Measurements from ENCODE around the gene FGF23.

Gene FGF23

DNA sequence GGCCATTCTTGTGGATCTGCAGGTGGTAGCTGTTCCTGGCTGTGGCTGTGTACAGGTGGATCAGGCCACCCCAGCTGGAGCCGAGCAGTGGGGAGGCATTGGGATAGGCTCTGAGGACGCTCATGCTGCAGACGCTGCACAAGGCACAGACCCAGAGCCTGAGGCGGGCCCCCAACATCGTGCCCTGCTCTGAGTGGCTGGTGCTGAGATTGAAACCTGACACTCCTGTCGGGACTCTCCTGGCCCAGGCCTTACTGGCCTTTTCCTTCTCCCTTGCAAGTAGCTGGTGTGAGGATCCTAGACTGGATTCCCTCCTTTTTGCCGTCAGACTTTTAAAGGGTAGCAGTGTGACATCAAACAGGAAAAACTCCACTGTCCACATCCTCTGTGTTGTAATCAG is at the start of gene FGF23:
TSS of gene FGF23 (minus strand) at position 308 of the 400 bp plus-strand sequence. CDS start at position 178, 130 bp downstream.
- Histone ChIP-seq H3K9ac (ENCODE audit: low read length) (no peak within 1 kb of the TSS), H3K36me3 (ENCODE audit: control insufficient read depth, insufficient read depth, low read length) (no peaks in the 10 kb centered on the region), H3K9me3 (ENCODE audit: control insufficient read depth, low read length) (no peaks in the 10 kb centered on the region), H3K27me3 (ENCODE audit: control insufficient read depth, insufficient read depth, low read length) (no peaks in the 10 kb centered on the region), H3K4me3 (ENCODE audit: low read length) (no peak within 1 kb of the TSS), H3K4me1 (ENCODE audit: control insufficient read depth, insufficient read depth, low read length) (no peaks in the 10 kb centered on the region)

DNA sequence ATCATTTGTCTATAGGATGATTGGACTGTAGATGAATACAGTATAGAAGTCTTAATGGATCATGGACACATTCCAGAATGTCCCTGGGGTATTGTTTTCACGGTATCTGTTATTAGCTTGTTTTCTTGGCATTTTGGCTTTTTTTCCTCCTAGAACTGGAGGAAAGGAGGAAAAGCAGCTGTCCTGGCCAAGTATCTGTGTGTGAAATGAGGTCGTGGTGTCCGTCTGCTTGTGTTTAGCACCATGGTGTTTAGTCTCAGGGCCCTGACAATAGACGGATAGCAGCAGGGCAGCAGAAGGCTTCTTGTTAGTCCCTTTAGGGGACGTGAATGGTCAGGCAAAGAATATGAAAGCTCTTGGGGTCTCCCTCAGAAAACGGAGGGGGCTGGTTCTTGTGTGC is 44.9 kb upstream of the FGF23 start:
- H3K9ac ChIP-seq (ENCODE audit: low read length), result no peak overlapping the region

DNA sequence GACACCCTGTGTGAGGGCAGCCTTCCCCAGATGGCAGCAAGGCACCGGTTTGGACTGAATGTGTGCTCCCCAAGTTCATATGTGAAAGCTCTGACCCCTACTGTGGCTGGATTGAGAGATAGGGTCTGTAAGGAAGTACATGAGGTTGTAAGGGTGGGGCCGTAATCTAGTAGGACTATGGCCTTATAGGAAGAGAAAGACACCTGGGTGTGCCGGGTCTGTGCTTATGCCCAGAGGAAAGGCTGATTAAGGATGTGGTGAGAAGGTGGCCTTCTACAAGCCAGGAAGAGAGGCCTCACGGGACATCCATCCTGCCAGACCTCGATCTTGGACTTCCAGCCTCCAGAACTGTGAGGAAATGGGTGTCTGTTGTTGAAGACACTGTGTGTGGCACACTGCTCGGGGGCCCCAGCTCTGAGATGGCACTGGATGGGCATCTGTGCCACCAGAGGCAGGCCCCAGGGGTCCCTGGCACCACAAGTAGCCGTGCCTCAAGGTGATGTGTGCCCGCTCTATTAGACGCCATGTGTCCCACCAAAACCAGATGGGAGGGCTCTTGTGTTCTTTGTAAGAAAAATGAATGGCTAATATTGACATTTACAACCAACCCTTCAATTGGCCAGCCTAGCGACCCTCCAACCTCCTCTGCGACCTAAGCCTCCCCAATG is 44.1 kb upstream of the FGF23 start:
- Histone ChIP-seq H3K9me3 (ENCODE audit: control insufficient read depth, low read length) (no peaks in the 10 kb centered on the region), H3K36me3 (ENCODE audit: control insufficient read depth, insufficient read depth, low read length) (no peaks in the 10 kb centered on the region), H3K4me3 (ENCODE audit: low read length) (no peak overlapping the region), H3K9ac (ENCODE audit: low read length) (no peak overlapping the region), H3K4me1 (ENCODE audit: control insufficient read depth, insufficient read depth, low read length) (no peaks in the 10 kb centered on the region), H3K27me3 (ENCODE audit: control insufficient read depth, insufficient read depth, low read length) (no peaks in the 10 kb centered on the region)

More for the DNA sequence above, 44.9 kb upstream of the FGF23 start:
- H3K27me3 ChIP-seq (ENCODE audit: control insufficient read depth, insufficient read depth, low read length), result no peaks in the 10 kb centered on the region
- no peaks in the 10 kb centered on the region for H3K36me3 ChIP-seq (ENCODE audit: control insufficient read depth, insufficient read depth, low read length)
- no peaks in the 10 kb centered on the region for H3K9me3 ChIP-seq (ENCODE audit: control insufficient read depth, low read length)
- H3K4me3 ChIP-seq (ENCODE audit: low read length), result no peak overlapping the region
- H3K4me1 ChIP-seq (ENCODE audit: control insufficient read depth, insufficient read depth, low read length), result no peaks in the 10 kb centered on the region

DNA sequence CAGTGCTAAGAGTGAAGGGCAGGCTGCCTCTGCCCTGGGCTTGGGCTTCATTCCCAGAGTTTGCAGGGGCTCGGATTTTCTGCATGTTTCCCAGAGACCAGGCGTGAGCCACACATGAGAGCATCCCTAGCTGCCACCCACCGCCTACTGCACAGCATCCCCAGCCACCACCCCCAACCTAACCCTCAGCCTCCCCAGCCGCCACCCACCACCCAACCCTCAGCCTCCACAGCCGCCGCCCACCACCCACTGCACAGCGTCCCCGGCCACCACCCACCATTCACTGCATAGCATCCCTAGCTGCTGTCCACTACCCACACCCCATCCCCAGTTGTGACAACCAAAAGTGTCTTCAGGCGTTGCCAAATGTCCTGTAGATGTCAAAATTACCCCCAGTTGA is 43.5 kb upstream of the FGF23 start:
- Histone ChIP-seq H3K27me3 (ENCODE audit: control insufficient read depth, insufficient read depth, low read length) (no peaks in the 10 kb centered on the region), H3K4me3 (ENCODE audit: low read length) (no peak overlapping the region), H3K4me1 (ENCODE audit: control insufficient read depth, insufficient read depth, low read length) (no peaks in the 10 kb centered on the region), H3K9ac (ENCODE audit: low read length) (no peak overlapping the region), H3K9me3 (ENCODE audit: control insufficient read depth, low read length) (no peaks in the 10 kb centered on the region), H3K36me3 (ENCODE audit: control insufficient read depth, insufficient read depth, low read length) (no peaks in the 10 kb centered on the region)

DNA sequence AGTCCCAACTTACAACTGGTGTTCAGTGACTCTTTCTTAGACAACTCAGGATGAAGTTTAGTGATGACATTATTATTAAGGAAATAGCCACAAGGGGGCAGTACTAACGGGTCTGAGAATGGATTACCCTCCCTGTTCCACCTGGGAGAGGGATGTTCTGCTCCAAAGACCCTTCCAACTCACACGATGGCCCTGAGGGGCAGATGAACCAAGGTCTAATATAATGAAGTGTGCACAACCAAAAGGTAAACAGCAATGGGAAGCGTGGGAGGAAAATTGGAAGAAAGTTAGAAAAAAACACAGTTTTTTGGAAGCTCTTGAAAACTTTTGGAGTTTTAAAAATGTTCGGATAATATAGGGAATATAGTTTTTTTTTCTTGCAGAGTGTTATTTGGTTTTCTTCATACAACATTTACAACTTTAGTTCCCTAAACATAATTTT is 42.1 kb upstream of the FGF23 start:
- Histone ChIP-seq H3K9me3 (ENCODE audit: control insufficient read depth, low read length) (no peaks in the 10 kb centered on the region), H3K4me3 (ENCODE audit: low read length) (no peak overlapping the region), H3K4me1 (ENCODE audit: control insufficient read depth, insufficient read depth, low read length) (no peaks in the 10 kb centered on the region), H3K27me3 (ENCODE audit: control insufficient read depth, insufficient read depth, low read length) (peaks cover 5% of the 10 kb centered on the region), H3K36me3 (ENCODE audit: control insufficient read depth, insufficient read depth, low read length) (no peaks in the 10 kb centered on the region), H3K9ac (ENCODE audit: low read length) (no peak overlapping the region)

DNA sequence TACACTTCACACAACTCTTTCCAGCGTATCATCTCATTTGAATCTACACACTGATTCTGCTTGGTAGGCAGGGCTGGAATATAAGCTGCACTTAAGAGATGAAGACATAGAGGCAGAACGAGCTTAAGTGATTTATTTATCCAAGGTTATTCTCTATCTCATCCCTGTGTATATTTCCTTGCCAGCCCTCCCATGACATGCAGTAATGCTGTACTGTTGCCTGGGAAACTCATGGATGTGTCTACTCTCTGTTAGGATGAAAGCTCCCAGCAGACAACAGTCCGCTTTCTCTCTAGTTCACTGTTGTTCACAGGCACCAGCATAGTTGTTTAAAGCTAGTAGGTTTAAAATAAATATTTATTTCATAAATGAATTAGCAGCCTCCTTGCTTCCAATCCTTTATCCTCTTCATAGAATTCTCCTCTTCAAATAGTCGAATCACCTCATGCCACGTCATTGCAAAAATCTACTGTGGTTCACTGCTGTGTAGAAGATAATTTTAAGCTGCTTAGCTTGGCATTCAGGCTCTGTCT is 40.7 kb upstream of the FGF23 start:
- no peaks in the 10 kb centered on the region for H3K9me3 ChIP-seq (ENCODE audit: control insufficient read depth, low read length)
- H3K36me3 ChIP-seq (ENCODE audit: control insufficient read depth, insufficient read depth, low read length), result no peaks in the 10 kb centered on the region
- no peaks in the 10 kb centered on the region for H3K4me1 ChIP-seq (ENCODE audit: control insufficient read depth, insufficient read depth, low read length)
- H3K27me3 ChIP-seq (ENCODE audit: control insufficient read depth, insufficient read depth, low read length), result peaks cover 10% of the 10 kb centered on the region
- no peak overlapping the region for H3K4me3 ChIP-seq (ENCODE audit: low read length)
- no peak overlapping the region for H3K9ac ChIP-seq (ENCODE audit: low read length)

DNA sequence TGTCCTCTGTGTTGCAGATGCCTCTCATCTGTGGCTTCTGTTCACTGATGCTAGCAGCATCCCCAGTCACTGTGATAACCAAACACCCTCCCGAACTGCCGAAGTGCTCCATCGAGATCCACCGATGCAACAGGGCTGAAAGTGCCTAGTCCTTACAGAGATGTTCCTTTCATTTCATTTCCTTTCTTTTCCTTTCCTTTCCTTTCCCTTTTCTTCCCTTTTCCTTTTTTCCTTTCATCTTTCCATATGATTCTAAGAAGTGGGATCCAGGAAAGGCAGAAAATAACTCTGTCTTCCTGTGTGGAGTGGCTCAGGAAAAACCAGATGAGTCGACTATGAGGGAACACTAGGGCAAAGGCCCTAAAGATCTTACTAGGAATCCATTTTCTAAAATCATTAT is 39.4 kb upstream of the FGF23 start:
- no peak overlapping the region for H3K9ac ChIP-seq (ENCODE audit: low read length)
- no peaks in the 10 kb centered on the region for H3K9me3 ChIP-seq (ENCODE audit: control insufficient read depth, low read length)
- H3K4me1 ChIP-seq (ENCODE audit: control insufficient read depth, insufficient read depth, low read length), result no peaks in the 10 kb centered on the region
- H3K27me3 ChIP-seq (ENCODE audit: control insufficient read depth, insufficient read depth, low read length), result peaks cover 17% of the 10 kb centered on the region
- H3K36me3 ChIP-seq (ENCODE audit: control insufficient read depth, insufficient read depth, low read length), result no peaks in the 10 kb centered on the region
- no peak overlapping the region for H3K4me3 ChIP-seq (ENCODE audit: low read length)

DNA sequence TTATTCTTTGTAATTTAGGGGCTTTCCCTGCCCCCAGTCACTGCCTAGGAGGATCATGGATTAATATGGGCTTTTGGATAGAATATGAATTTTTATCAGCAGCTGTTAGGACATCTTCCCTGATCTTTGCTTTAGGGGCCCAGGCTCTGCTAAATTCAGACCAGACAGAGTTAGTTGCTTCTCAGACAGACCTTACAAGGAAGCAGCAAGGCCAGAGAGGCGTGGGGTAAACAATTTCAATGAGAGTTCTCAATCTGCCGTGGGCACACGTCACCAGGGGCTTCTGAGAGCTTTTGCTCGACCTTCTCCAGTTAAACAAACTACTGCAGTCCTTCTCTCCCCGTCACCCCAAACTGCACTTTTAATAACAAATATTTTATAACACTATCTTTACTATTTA is 38.4 kb upstream of the FGF23 start:
- Histone ChIP-seq H3K4me3 (ENCODE audit: low read length) (no peak overlapping the region), H3K4me1 (ENCODE audit: control insufficient read depth, insufficient read depth, low read length) (no peaks in the 10 kb centered on the region), H3K36me3 (ENCODE audit: control insufficient read depth, insufficient read depth, low read length) (no peaks in the 10 kb centered on the region), H3K9me3 (ENCODE audit: control insufficient read depth, low read length) (no peaks in the 10 kb centered on the region), H3K27me3 (ENCODE audit: control insufficient read depth, insufficient read depth, low read length) (peaks cover 17% of the 10 kb centered on the region), H3K9ac (ENCODE audit: low read length) (no peak overlapping the region)

DNA sequence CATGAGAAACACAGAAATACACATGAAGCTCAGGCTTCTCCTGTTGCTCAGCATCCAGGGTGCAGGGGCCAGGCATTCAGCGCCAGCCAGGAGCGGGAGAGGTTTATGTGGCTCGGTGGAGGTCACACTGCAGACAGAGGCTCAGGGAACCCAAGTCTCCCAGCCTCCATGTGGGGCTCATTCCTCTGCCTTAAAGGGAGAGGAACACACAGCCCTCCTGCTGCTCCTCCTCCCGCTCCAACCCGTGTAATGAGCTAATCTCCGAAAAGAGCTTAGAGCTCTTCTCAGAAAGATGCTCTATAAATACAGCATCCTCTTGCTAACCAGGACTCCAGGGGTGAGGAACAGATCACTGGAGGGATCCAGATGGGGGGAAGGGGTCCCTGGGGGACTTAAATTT is 37.9 kb upstream of the FGF23 start:
- H3K4me1 ChIP-seq (ENCODE audit: control insufficient read depth, insufficient read depth, low read length), result no peaks in the 10 kb centered on the region
- no peak overlapping the region for H3K4me3 ChIP-seq (ENCODE audit: low read length)
- H3K9ac ChIP-seq (ENCODE audit: low read length), result no peak overlapping the region
- peaks cover 17% of the 10 kb centered on the region for H3K27me3 ChIP-seq (ENCODE audit: control insufficient read depth, insufficient read depth, low read length)
- no peaks in the 10 kb centered on the region for H3K9me3 ChIP-seq (ENCODE audit: control insufficient read depth, low read length)
- no peaks in the 10 kb centered on the region for H3K36me3 ChIP-seq (ENCODE audit: control insufficient read depth, insufficient read depth, low read length)

DNA sequence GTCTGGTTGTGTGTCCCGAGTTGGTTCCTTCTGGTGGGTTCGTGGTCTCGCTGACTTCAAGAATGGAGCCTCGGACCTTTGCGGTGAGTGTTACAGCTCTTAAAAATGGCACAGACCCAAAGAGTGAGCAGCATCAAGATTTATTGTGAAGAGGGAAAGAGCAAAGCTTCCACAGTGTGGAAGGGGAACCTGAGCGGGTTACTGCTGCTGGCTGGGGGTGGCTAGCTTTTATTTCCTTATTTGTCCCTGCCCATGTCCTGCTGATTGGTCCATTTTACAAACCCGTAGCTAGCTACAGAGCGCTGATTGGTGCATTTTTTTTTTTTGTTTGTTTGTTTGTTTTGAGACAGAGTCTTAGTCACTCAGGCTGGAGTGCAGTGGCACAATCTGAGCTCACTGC is 36.8 kb upstream of the FGF23 start:
- no peaks in the 10 kb centered on the region for H3K36me3 ChIP-seq (ENCODE audit: control insufficient read depth, insufficient read depth, low read length)
- H3K27me3 ChIP-seq (ENCODE audit: control insufficient read depth, insufficient read depth, low read length), result peaks cover 17% of the 10 kb centered on the region
- H3K4me1 ChIP-seq (ENCODE audit: control insufficient read depth, insufficient read depth, low read length), result no peaks in the 10 kb centered on the region
- H3K4me3 ChIP-seq (ENCODE audit: low read length), result no peak overlapping the region
- H3K9me3 ChIP-seq (ENCODE audit: control insufficient read depth, low read length), result no peaks in the 10 kb centered on the region
- no peak overlapping the region for H3K9ac ChIP-seq (ENCODE audit: low read length)

DNA sequence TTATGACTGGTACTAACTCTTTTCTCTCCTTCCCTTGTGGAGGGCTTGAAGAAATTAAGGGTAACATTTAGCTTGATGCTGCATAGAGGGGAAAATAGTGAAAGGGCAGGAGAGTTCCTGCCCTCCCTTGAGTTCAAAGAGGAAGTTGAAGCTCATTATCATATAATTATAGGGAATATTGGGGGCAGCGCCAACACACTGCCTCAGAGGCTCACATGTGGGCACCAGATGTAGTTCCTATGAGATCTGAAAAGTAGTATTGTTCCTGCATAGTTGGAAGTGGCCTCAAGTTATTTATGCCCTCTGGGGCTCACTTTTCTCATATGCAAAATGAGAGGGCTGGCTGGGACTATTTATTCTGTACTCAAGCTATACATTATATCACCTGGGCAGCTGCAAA is 33.0 kb upstream of the FGF23 start:
- Histone ChIP-seq H3K4me1 (ENCODE audit: control insufficient read depth, insufficient read depth, low read length) (no peaks in the 10 kb centered on the region), H3K9me3 (ENCODE audit: control insufficient read depth, low read length) (no peaks in the 10 kb centered on the region), H3K27me3 (ENCODE audit: control insufficient read depth, insufficient read depth, low read length) (peaks cover 17% of the 10 kb centered on the region), H3K36me3 (ENCODE audit: control insufficient read depth, insufficient read depth, low read length) (no peaks in the 10 kb centered on the region), H3K4me3 (ENCODE audit: low read length) (no peak overlapping the region), H3K9ac (ENCODE audit: low read length) (no peak overlapping the region)

DNA sequence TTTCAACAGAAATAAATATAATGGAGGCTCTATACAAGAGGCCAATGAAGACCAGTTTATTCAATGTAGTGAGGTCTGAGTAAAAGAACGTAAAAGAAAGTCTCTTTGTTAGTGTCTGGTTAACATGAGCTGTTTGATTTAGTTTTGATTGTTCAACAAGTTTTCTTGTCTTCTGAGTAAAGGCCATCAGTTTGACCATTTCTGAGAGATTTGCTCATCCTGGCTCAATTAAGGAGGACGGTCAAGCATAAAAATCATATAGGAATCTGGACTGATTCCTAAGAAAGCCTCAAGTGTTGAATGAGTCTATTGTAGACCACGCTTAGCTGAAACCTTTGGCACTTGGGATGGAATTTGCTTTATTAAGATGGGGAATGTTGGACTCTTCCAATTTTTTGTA is 32.5 kb upstream of the FGF23 start:
- Histone ChIP-seq H3K9ac (ENCODE audit: low read length) (no peak overlapping the region), H3K36me3 (ENCODE audit: control insufficient read depth, insufficient read depth, low read length) (no peaks in the 10 kb centered on the region), H3K4me1 (ENCODE audit: control insufficient read depth, insufficient read depth, low read length) (no peaks in the 10 kb centered on the region), H3K9me3 (ENCODE audit: control insufficient read depth, low read length) (no peaks in the 10 kb centered on the region), H3K27me3 (ENCODE audit: control insufficient read depth, insufficient read depth, low read length) (peaks cover 16% of the 10 kb centered on the region), H3K4me3 (ENCODE audit: low read length) (no peak overlapping the region)

DNA sequence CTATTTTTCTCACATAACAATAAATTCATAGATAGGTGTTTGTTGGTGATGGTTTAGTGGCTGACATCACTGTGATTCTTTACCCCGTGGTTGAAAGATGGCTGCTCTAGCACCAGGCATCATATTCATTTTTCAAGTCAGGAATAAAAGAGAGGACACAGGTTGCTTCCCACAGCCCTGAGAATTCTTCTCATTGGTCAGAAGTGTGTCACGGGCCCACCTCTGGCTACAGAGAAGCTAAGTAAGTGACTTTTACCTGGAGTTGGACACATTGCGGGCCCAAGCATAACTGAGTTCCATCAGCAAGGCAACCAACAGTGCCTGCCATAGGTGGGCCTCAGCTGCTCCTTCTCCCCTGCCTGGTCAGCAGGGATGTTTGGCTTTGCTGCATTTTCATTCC is 27.6 kb upstream of the FGF23 start:
- Histone ChIP-seq H3K27me3 (ENCODE audit: control insufficient read depth, insufficient read depth, low read length) (no peaks in the 10 kb centered on the region), H3K4me3 (ENCODE audit: low read length) (no peak overlapping the region), H3K4me1 (ENCODE audit: control insufficient read depth, insufficient read depth, low read length) (no peaks in the 10 kb centered on the region), H3K9me3 (ENCODE audit: control insufficient read depth, low read length) (no peaks in the 10 kb centered on the region), H3K9ac (ENCODE audit: low read length) (no peak overlapping the region), H3K36me3 (ENCODE audit: control insufficient read depth, insufficient read depth, low read length) (no peaks in the 10 kb centered on the region)

Measured in mucosa of stomach (tissue), 1 donor.